NCI-H1105 (cell line): ENCODE data around the gene RIMBP3C.
"Not testable (repeated sequence)": the region's sequence is repeated elsewhere in the genome, so short reads cannot be mapped to it uniquely, and the experiment has no call there.

Source experiments
- DNase-seq: peaks from one replicate; lab custom pipeline; 2025; lab: John Stamatoyannopoulos, UW

The RIMBP3C gene

GRCh38 chr22:21526705-21527500 is 24.4 kb downstream of the RIMBP3C start:
- not testable (repeated sequence) for DNase-seq

GRCh38 chr22:21516970-21517764 is 34.1 kb downstream of the RIMBP3C start:
- DNase-seq, result not testable (repeated sequence)

GRCh38 chr22:21516522-21516921 is 34.7 kb downstream of the RIMBP3C start:
- not testable (repeated sequence) for DNase-seq

GRCh38 chr22:21515234-21515633 is 36.0 kb downstream of the RIMBP3C start:
- not testable (repeated sequence) for DNase-seq

- DNase-seq, result not testable (repeated sequence)
Measured at GRCh38 chr22:21514117-21514516, 37.1 kb downstream of the RIMBP3C start.

- not testable (repeated sequence) for DNase-seq
Measured at GRCh38 chr22:21512022-21512421, 39.2 kb downstream of the RIMBP3C start.

- not testable (repeated sequence) for DNase-seq
Measured at GRCh38 chr22:21510397-21510796, 40.9 kb downstream of the RIMBP3C start.

GRCh38 chr22:21499623-21500506 is 51.4 kb downstream of the RIMBP3C start:
- DNase-seq, result not testable (repeated sequence)

GRCh38 chr22:21498489-21498888 is 52.8 kb downstream of the RIMBP3C start:
- DNase-seq, result not testable (repeated sequence)

- DNase-seq, result not testable (repeated sequence)
Measured at GRCh38 chr22:21497984-21498383, 53.3 kb downstream of the RIMBP3C start.
